Measurements from ENCODE around the gene MGMT. TPM values are rescaled to one million over a fixed set of nuclear protein-coding genes. Genes with fewer than 3 reads are reported as not detected.

The MGMT gene
- total RNA-seq, 2 donors from 2014 or later = 18.3 to 25.5 TPM

GRCh38 chr10:129703287-129704137 is 236.5 kb downstream of the MGMT start:
- H3K36me3 ChIP-seq = no peaks in the 10 kb centered on the region
- ATAC-seq (ENCODE audit: insufficient number of reproducible peaks, low FRiP score, low read depth) = no peak
- no peak for DNase-seq (ENCODE audit: low spot score)

DNA sequence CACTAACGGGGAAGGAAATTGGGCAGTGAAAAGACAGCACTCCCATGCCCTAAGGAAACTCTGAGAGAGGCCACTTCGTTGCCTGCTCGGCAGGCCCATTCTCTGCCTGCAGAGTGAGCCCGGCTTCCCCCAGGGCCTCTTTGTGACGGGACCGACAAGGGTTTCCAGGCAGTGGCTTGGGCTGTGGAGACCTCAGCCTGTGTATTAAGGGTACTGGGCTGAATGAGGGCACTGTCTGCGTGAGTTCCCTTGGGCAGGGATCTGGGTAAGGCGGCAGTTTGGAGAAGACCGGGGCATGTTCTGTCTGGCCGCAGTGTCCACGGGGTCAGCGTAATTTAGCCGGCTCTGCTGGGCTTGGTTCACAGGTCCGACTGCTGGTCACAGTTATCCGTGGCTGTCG is 237.2 kb downstream of the MGMT start:
- no peaks in the 10 kb centered on the region for H3K36me3 ChIP-seq
- H3K4me1 ChIP-seq (ENCODE audit: control insufficient read depth in 1 of 2, low read depth in 2 of 2) = peaks cover 0 to 19% of the 10 kb centered on the region in 2 donors
- no peaks in the 10 kb centered on the region for H3K9me3 ChIP-seq
- no peak overlapping the region for H3K4me3 ChIP-seq
- no peaks in the 10 kb centered on the region for H3K27me3 ChIP-seq (replicated peaks; ENCODE audit: insufficient read depth)
- H3K27ac ChIP-seq = no peak overlapping the region
- DNase-seq (ENCODE audit: low spot score) = no peak
- no peak for ATAC-seq (ENCODE audit: insufficient number of reproducible peaks, low FRiP score, low read depth)
- no peak for TF ChIP-seq CTCF (IDR thresholded peaks at IDR 0.05)

More at GRCh38 chr10:129703287-129704137, 236.5 kb downstream of the MGMT start:
- Histone ChIP-seq H3K9me3 (no peaks in the 10 kb centered on the region), H3K4me1 (ENCODE audit: control insufficient read depth in 1 of 2, low read depth in 2 of 2) (peaks cover 0 to 19% of the 10 kb centered on the region in 2 donors), H3K27ac (no peak overlapping the region), H3K27me3 (replicated peaks; ENCODE audit: insufficient read depth) (no peaks in the 10 kb centered on the region), H3K4me3 (no peak overlapping the region)
- no peak for TF ChIP-seq CTCF (IDR thresholded peaks at IDR 0.05)

DNA sequence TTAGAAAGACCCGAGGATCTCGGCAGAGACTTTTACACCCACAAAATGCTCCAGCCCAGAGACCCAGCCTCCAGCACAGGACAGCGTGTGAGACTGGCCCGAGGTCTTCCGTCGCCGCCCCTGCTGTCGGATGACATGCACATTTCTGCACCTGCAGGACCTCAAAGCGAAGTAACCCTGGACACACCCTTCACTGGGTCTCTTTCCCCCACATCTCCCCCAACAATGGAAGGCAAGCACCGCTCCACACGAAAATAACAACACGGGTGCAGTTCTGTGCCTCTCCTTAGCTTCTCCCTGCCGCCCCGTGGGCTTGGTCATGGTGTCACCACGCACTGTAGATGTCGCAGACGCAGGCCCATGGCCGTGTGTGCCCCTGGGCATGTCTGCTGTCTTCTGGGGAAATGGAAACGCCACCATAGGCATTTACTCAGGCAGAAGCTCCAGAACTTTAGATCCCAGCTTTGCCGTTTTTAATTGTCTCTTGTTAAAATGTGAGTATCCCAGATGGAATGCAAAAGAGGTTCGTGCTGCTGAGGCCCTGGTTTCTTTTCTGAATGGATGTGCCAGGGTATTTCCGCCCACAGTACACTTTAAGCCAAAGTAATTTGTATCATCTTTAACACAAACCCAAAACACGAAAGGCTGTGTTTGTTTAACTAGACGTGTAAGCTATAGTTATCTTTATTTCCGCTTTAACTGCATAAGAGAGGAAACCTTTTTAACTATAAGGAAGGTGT is 237.9 kb downstream of the MGMT start:
- Histone ChIP-seq H3K27ac (no peak overlapping the region), H3K27me3 (replicated peaks; ENCODE audit: insufficient read depth) (no peaks in the 10 kb centered on the region), H3K36me3 (no peaks in the 10 kb centered on the region), H3K4me1 (ENCODE audit: control insufficient read depth in 1 of 2, low read depth in 2 of 2) (peaks cover 0 to 19% of the 10 kb centered on the region in 2 donors), H3K9me3 (no peaks in the 10 kb centered on the region), H3K4me3 (no peak overlapping the region)
- DNase-seq (ENCODE audit: low spot score) (no peak), ATAC-seq (ENCODE audit: insufficient number of reproducible peaks, low FRiP score, low read depth) (no peak)
- no peak for TF ChIP-seq CTCF (IDR thresholded peaks at IDR 0.05)

DNA sequence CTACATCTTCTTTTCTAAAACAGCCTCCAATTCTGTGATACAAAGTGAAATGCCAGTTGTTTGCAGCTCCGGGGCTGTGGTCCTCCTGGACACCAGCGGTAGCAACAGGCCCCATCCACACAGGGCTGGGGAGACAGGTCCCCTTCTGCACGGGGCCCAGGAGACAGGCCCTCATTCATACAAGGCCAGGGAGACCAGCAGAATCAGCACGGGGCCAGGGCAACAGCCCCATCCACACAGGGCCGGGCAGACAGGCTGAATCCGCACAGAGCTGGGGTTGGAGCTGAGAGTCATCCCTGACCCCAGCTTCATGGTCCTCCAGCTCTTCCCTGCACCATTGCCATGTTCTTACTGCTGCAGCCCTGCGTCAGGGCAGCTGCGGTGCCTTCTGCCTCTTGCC is 238.6 kb downstream of the MGMT start:
- Histone ChIP-seq H3K36me3 (no peaks in the 10 kb centered on the region), H3K4me3 (no peak overlapping the region), H3K27ac (no peak overlapping the region), H3K9me3 (no peaks in the 10 kb centered on the region), H3K27me3 (replicated peaks; ENCODE audit: insufficient read depth) (no peaks in the 10 kb centered on the region), H3K4me1 (ENCODE audit: control insufficient read depth in 1 of 2, low read depth in 2 of 2) (peaks cover 0 to 19% of the 10 kb centered on the region in 2 donors)
- ATAC-seq (ENCODE audit: insufficient number of reproducible peaks, low FRiP score, low read depth) (no peak), DNase-seq (ENCODE audit: low spot score) (no peak)
- TF ChIP-seq CTCF (IDR thresholded peaks at IDR 0.05) = no peak

DNA sequence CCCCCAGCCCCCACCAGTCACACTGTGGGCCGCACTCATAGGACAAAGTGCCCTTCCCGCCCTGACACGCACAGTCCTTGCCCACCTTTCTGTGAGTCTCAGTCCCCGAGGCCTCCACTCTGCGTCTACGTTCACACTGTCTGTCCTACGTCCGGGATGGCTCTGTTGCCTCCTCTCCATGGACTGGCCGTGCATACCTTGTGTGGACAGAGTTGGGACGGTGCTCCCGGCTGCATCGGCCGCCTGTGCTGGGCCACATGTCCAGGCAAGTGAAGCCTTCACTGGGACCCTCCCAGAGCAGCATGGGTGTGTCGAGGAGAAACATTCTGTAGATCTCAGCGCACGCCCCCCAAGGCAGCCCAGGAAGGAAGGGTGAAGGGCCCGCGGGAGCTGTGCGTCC is 239.0 kb downstream of the MGMT start:
- DNase-seq (ENCODE audit: low spot score) (no peak), ATAC-seq (ENCODE audit: insufficient number of reproducible peaks, low FRiP score, low read depth) (no peak)
- Histone ChIP-seq H3K36me3 (no peaks in the 10 kb centered on the region), H3K27me3 (replicated peaks; ENCODE audit: insufficient read depth) (no peaks in the 10 kb centered on the region), H3K4me1 (ENCODE audit: control insufficient read depth in 1 of 2, low read depth in 2 of 2) (peaks cover 0 to 17% of the 10 kb centered on the region in 2 donors), H3K4me3 (no peak overlapping the region), H3K9me3 (no peaks in the 10 kb centered on the region), H3K27ac (no peak overlapping the region)
- TF ChIP-seq CTCF (IDR thresholded peaks at IDR 0.05) = no peak
